ENCODE data around the gene MYBBP1A. TPM values are rescaled to one million over a fixed set of nuclear protein-coding genes. Genes with fewer than 3 reads are reported as not detected.

MYBBP1A gene
- total RNA-seq, 1 experiment from 2014 or later, result 130 TPM

- no peak for DNase-seq (ENCODE audit: low read depth, low spot score)
- ATAC-seq, result no peak
- Histone ChIP-seq H2AFZ (ENCODE audit: low read depth, low read length, poor library complexity, severe bottlenecking) (no peak overlapping the region), H3K4me3 (replicated peaks in 1 of 2; ENCODE audit: low read depth in 1 of 2, low read length in 2 of 2) (no peak overlapping the region), H3K4me2 (ENCODE audit: low read length) (no peak overlapping the region), H4K20me1 (ENCODE audit: insufficient read depth) (no peaks in the 10 kb centered on the region), H3K79me2 (ENCODE audit: insufficient read depth, low read length) (no peaks in the 10 kb centered on the region), H3K27ac (ENCODE audit: low read depth, low read length) (no peak overlapping the region), H3K27me3 (ENCODE audit: insufficient read depth, low read length) (no peaks in the 10 kb centered on the region), H3K9me2 (ENCODE audit: insufficient read depth) (no peaks in the 10 kb centered on the region), H3K36me3 (ENCODE audit: control insufficient read depth in 1 of 2, insufficient read depth in 2 of 2, low read length in 2 of 2) (no peaks in the 10 kb centered on the region), H3K4me1 (ENCODE audit: control insufficient read depth in 1 of 2, insufficient read depth in 2 of 2, low read length in 2 of 2) (peaks cover 4 to 40% of the 10 kb centered on the region in 2 experiments; a peak in 3 of 4 replicates), H3K9me3 (ENCODE audit: control insufficient read depth in 1 of 2, insufficient read depth in 1 of 2, low read depth in 1 of 2, low read length in 2 of 2) (no peaks in the 10 kb centered on the region), H3K9ac (ENCODE audit: low read length) (no peak overlapping the region)
- CTCF ChIA-PET, result no interaction called here
- no peak for TF ChIP-seq POLR2AphosphoS5 (IDR thresholded peaks at IDR 0.05; ENCODE audit: low read depth, low read length)
- TF ChIP-seq POLR2A (IDR thresholded peaks at IDR 0.05; ENCODE audit: borderline replicate concordance, extremely low read depth, insufficient read depth, insufficient read length), result no peak
- no peak for TF ChIP-seq CBX3 (IDR thresholded peaks at IDR 0.05; ENCODE audit: low read depth)
- TF ChIP-seq, protein P1, sequence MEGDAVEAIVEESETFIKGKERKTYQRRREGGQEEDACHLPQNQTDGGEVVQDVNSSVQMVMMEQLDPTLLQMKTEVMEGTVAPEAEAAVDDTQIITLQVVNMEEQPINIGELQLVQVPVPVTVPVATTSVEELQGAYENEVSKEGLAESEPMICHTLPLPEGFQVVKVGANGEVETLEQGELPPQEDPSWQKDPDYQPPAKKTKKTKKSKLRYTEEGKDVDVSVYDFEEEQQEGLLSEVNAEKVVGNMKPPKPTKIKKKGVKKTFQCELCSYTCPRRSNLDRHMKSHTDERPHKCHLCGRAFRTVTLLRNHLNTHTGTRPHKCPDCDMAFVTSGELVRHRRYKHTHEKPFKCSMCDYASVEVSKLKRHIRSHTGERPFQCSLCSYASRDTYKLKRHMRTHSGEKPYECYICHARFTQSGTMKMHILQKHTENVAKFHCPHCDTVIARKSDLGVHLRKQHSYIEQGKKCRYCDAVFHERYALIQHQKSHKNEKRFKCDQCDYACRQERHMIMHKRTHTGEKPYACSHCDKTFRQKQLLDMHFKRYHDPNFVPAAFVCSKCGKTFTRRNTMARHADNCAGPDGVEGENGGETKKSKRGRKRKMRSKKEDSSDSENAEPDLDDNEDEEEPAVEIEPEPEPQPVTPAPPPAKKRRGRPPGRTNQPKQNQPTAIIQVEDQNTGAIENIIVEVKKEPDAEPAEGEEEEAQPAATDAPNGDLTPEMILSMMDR (IDR thresholded peaks at IDR 0.05 in 2 of 3, conservative IDR thresholded peaks at IDR 0.05 in 1 of 3; ENCODE audit: borderline replicate concordance in 1 of 3, insufficient read depth in 1 of 3, low read depth in 2 of 3, low read length in 2 of 3), result no peak
- TF ChIP-seq TCF7L2 (IDR thresholded peaks at IDR 0.05; ENCODE audit: borderline replicate concordance, extremely low read depth, insufficient read depth, insufficient read length), result no peak
- TF ChIP-seq ELF1 (IDR thresholded peaks at IDR 0.05; ENCODE audit: borderline replicate concordance, low read depth), result no peak
- TF ChIP-seq SP1 (IDR thresholded peaks at IDR 0.05; ENCODE audit: low read depth), result no peak
- no peak for TF ChIP-seq SIN3A (IDR thresholded peaks at IDR 0.05; ENCODE audit: low read depth)
- TF ChIP-seq YY1 (IDR thresholded peaks at IDR 0.05; ENCODE audit: extremely low read depth, insufficient replicate concordance, low read depth, low read length), result no peak
- no TSS peak for BruUV-seq (replicated peaks)
- intact Hi-C loops (cut with micrococcal nuclease), result no loop called here
- RAD21 ChIA-PET (ENCODE audit: low non-redundant PET in 1 of 2, low total read pairs in 2 of 2, uncharacterized antibody in 2 of 2, unreplicated experiment in 2 of 2), result no interaction called here
- POLR2A ChIA-PET, result interaction anchor here (0.7 kb wide), 1 partner anchor 98 kb away, joined by 3 read pairs; no protein-coding TSS in a partner anchor
These were observed 57.9 kb downstream of the MYBBP1A start for GRCh38 chr17:4497101-4497824.
